ENCODE measurements around the gene LTC4S. TPM values are rescaled to one million over a fixed set of nuclear protein-coding genes. Genes with fewer than 3 reads are reported as not detected.
"Not testable (repeated sequence)": the region's sequence is repeated elsewhere in the genome, so short reads cannot be mapped to it uniquely, and the experiment has no call there.

The LTC4S gene
- total RNA-seq, 2 experiments from 2014 or later = 0.44 to 4.5 TPM

GRCh38 chr5:179834120-179834519, 40.3 kb downstream of the LTC4S start:
- Histone ChIP-seq H3K9me2 (ENCODE audit: insufficient read depth, low read length) (no peaks in the 10 kb centered on the region), H3K79me2 (ENCODE audit: insufficient read depth, low read depth, low read length) (no peaks in the 10 kb centered on the region), H3K27ac (ENCODE audit: low read depth, low read length, poor library complexity, severe bottlenecking) (no peak overlapping the region), H4K20me1 (ENCODE audit: insufficient read depth, low read length) (no peaks in the 10 kb centered on the region), H3K36me3 (ENCODE audit: insufficient read depth, low read length) (peaks cover 85% of the 10 kb centered on the region), H3K9me3 (ENCODE audit: low read length) (no peaks in the 10 kb centered on the region), H3K4me3 (ENCODE audit: low read depth, low read length, poor library complexity, severe bottlenecking) (no peak overlapping the region), H2AFZ (ENCODE audit: low read length) (no peak overlapping the region), H3K4me2 (ENCODE audit: low read length) (no peak overlapping the region), H3K4me1 (ENCODE audit: insufficient read depth, low read length, poor library complexity, severe bottlenecking) (no peaks in the 10 kb centered on the region)
- CTCF ChIA-PET (ENCODE audit: unreplicated experiment) = no interaction called here
- no peak for DNase-seq (ENCODE audit: low spot score)
- TF ChIP-seq EZH2phosphoT487 (IDR thresholded peaks at IDR 0.05; ENCODE audit: borderline replicate concordance, low read depth, low read length) = no peak
- no peak for TF ChIP-seq CTCF (conservative IDR thresholded peaks at IDR 0.05; ENCODE audit: low read length)
- intact Hi-C loops (cut with micrococcal nuclease; ENCODE audit: unreplicated experiment) = no loop called here
- no TSS peak for BruUV-seq (replicated peaks)
- POLR2A ChIA-PET = no interaction called here

GRCh38 chr5:179834871-179835270, 41.1 kb downstream of the LTC4S start:
- H3K27ac ChIP-seq (ENCODE audit: low read depth, low read length, poor library complexity, severe bottlenecking); H3K4me1 ChIP-seq (ENCODE audit: insufficient read depth, low read length, poor library complexity, severe bottlenecking); H3K79me2 ChIP-seq (ENCODE audit: insufficient read depth, low read depth, low read length); intact Hi-C loops (cut with micrococcal nuclease; ENCODE audit: unreplicated experiment); H3K4me2 ChIP-seq (ENCODE audit: low read length); POLR2A ChIA-PET; H3K9me2 ChIP-seq (ENCODE audit: insufficient read depth, low read length); DNase-seq (ENCODE audit: low spot score); BruUV-seq (replicated peaks); H4K20me1 ChIP-seq (ENCODE audit: insufficient read depth, low read length); H3K4me3 ChIP-seq (ENCODE audit: low read depth, low read length, poor library complexity, severe bottlenecking); H3K9me3 ChIP-seq (ENCODE audit: low read length); H2AFZ ChIP-seq (ENCODE audit: low read length); CTCF ChIA-PET (ENCODE audit: unreplicated experiment): not testable (repeated sequence)
- peaks cover 84% of the 10 kb centered on the region for H3K36me3 ChIP-seq (ENCODE audit: insufficient read depth, low read length)

GRCh38 chr5:179836225-179837019, 42.6 kb downstream of the LTC4S start:
- no peak overlapping the region for H2AFZ ChIP-seq (ENCODE audit: low read length)
- BruUV-seq (replicated peaks) = no TSS peak
- H3K4me1 ChIP-seq (ENCODE audit: insufficient read depth, low read length, poor library complexity, severe bottlenecking) = no peaks in the 10 kb centered on the region
- no peaks in the 10 kb centered on the region for H3K79me2 ChIP-seq (ENCODE audit: insufficient read depth, low read depth, low read length)
- no peaks in the 10 kb centered on the region for H3K9me3 ChIP-seq (ENCODE audit: low read length)
- no peaks in the 10 kb centered on the region for H3K9me2 ChIP-seq (ENCODE audit: insufficient read depth, low read length)
- no peak overlapping the region for H3K4me3 ChIP-seq (ENCODE audit: low read depth, low read length, poor library complexity, severe bottlenecking)
- H3K36me3 ChIP-seq (ENCODE audit: insufficient read depth, low read length) = peaks cover 82% of the 10 kb centered on the region
- H3K27ac ChIP-seq (ENCODE audit: low read depth, low read length, poor library complexity, severe bottlenecking) = no peak overlapping the region
- no peaks in the 10 kb centered on the region for H4K20me1 ChIP-seq (ENCODE audit: insufficient read depth, low read length)
- CTCF ChIA-PET (ENCODE audit: unreplicated experiment) = no interaction called here
- intact Hi-C loops (cut with micrococcal nuclease; ENCODE audit: unreplicated experiment) = no loop called here
- no peak overlapping the region for H3K4me2 ChIP-seq (ENCODE audit: low read length)
- POLR2A ChIA-PET = no interaction called here
- TF ChIP-seq CTCF (conservative IDR thresholded peaks at IDR 0.05; ENCODE audit: low read length) = no peak
- TF ChIP-seq EZH2phosphoT487 (IDR thresholded peaks at IDR 0.05; ENCODE audit: borderline replicate concordance, low read depth, low read length) = no peak
- DNase-seq (ENCODE audit: low spot score) = no peak
